ENCODE results near the gene AMMECR1.

Gene AMMECR1

DNA sequence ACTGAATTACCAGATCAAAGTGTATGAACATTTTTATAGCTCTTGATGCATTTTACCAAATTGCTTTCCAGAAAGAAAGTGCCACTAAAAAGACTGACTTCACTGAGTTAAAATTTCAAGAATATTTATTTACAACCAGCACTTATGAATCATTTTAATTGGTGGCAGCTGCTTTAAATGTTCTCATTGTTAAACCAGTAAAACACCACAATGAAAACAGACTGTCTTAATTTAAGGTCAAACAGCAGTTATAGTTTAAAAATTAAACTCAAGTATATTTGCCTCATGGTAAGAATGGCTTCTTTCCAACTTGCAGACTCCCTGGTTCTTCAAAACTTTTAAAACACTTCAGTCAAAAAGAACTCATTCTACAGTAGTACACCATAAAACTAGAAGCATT, 36.9 kb downstream of the AMMECR1 start:
- no peak for DNase-seq
- no peaks in the 10 kb centered on the region for H3K27me3 ChIP-seq
- no peak for TF ChIP-seq CTCF (IDR thresholded peaks at IDR 0.05; ENCODE audit: low read depth, low read length)
- no peaks in the 10 kb centered on the region for H3K9me3 ChIP-seq
- H3K4me3 ChIP-seq (ENCODE audit: low read depth, low read length), result no peak overlapping the region
- H3K4me1 ChIP-seq, result no peaks in the 10 kb centered on the region
- no peaks in the 10 kb centered on the region for H3K36me3 ChIP-seq

- H3K27me3 ChIP-seq, result no peaks in the 10 kb centered on the region
- no peak for DNase-seq
- H3K4me1 ChIP-seq, result no peaks in the 10 kb centered on the region
- no peak overlapping the region for H3K4me3 ChIP-seq (ENCODE audit: low read depth, low read length)
- no peak for TF ChIP-seq CTCF (IDR thresholded peaks at IDR 0.05; ENCODE audit: low read depth, low read length)
- H3K36me3 ChIP-seq, result no peaks in the 10 kb centered on the region
- H3K9me3 ChIP-seq, result no peaks in the 10 kb centered on the region
Measured at GRCh38 chrX:110277609-110278008, 40.3 kb downstream of the AMMECR1 start.

DNA sequence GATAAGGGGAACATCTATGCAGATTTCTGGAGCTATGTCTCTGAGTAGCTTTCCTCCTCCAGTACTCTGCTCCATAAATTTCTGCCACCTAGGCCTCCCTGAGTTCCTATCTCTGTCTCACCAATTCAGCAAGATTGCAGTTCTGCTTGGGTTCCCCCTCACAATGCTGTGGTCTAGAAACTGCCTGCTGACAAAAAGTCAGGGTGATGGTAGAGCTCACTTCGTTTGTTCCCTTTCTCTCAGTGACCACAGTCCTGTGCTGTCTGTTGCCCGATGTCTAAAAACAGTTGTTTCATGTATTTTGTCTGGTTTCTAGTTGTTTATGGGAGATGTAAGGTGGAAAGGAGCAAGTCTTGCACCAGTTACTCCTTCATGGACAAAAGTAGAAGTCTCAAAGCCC, 41.1 kb downstream of the AMMECR1 start:
- no peak for TF ChIP-seq CTCF (IDR thresholded peaks at IDR 0.05; ENCODE audit: low read depth, low read length)

DNA sequence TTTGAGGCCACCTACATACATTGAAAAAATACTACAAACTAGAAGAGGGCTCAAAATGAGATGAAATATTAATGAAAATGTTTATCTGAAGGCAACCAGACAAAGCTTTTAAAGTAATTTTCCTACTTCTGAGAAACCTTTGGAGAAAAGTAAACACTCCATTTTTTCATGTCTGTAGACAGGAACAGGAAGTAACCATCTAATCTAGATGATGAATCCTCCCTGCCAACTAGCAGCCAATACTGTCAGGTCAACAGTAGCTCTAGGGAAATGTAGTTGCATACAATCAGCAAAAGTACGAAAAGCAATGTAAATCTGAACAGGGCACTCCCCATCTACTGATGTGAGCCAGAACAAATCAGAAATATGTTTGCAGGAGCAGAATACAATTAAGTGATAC, 49.0 kb downstream of the AMMECR1 start:
- TF ChIP-seq CTCF (IDR thresholded peaks at IDR 0.05; ENCODE audit: low read depth, low read length), result no peak
- H3K4me3 ChIP-seq (ENCODE audit: low read depth, low read length), result no peak overlapping the region
- DNase-seq, result no peak
- H3K4me1 ChIP-seq, result no peaks in the 10 kb centered on the region
- no peaks in the 10 kb centered on the region for H3K27me3 ChIP-seq
- H3K36me3 ChIP-seq, result no peaks in the 10 kb centered on the region
- H3K9me3 ChIP-seq, result no peaks in the 10 kb centered on the region

More for the DNA sequence above, 41.1 kb downstream of the AMMECR1 start:
- Histone ChIP-seq H3K4me1 (no peaks in the 10 kb centered on the region), H3K36me3 (no peaks in the 10 kb centered on the region), H3K4me3 (ENCODE audit: low read depth, low read length) (no peak overlapping the region), H3K27me3 (no peaks in the 10 kb centered on the region), H3K9me3 (no peaks in the 10 kb centered on the region)
- no peak for DNase-seq

- no peaks in the 10 kb centered on the region for H3K9me3 ChIP-seq
- no peak for DNase-seq
- H3K4me3 ChIP-seq (ENCODE audit: low read depth, low read length), result no peak overlapping the region
- no peaks in the 10 kb centered on the region for H3K36me3 ChIP-seq
- no peaks in the 10 kb centered on the region for H3K27me3 ChIP-seq
- no peaks in the 10 kb centered on the region for H3K4me1 ChIP-seq
- no peak for TF ChIP-seq CTCF (IDR thresholded peaks at IDR 0.05; ENCODE audit: low read depth, low read length)
Measured at GRCh38 chrX:110268395-110268794, 49.5 kb downstream of the AMMECR1 start.

- H3K27me3 ChIP-seq, result no peaks in the 10 kb centered on the region
- no peaks in the 10 kb centered on the region for H3K36me3 ChIP-seq
- H3K4me1 ChIP-seq, result no peaks in the 10 kb centered on the region
- H3K9me3 ChIP-seq, result no peaks in the 10 kb centered on the region
- H3K4me3 ChIP-seq (ENCODE audit: low read depth, low read length), result no peak overlapping the region
- no peak for DNase-seq
- no peak for TF ChIP-seq CTCF (IDR thresholded peaks at IDR 0.05; ENCODE audit: low read depth, low read length)
Measured at GRCh38 chrX:110267874-110268273, 50.0 kb downstream of the AMMECR1 start.
